HUES6 (cell line): ENCODE data around the gene KRT37.
"Not testable (repeated sequence)": the region's sequence is repeated elsewhere in the genome, so short reads cannot be mapped to it uniquely, and the experiment has no call there.

Experiments used
- H3K27ac ChIP-seq: 2 replicates; pipeline ENCODE4 v1.7.0; 2013; ENCODE audit warnings: low read depth, mild to moderate bottlenecking, low read length, inconsistent platforms
- H3K27me3 ChIP-seq: 2 replicates; pipeline ENCODE4 v1.6.1; 2013; ENCODE audit warnings: low read length; ENCODE audit not compliant: control insufficient read depth, insufficient read depth
- H3K36me3 ChIP-seq: 2 replicates; pipeline ENCODE4 v1.6.1; 2013; ENCODE audit warnings: low read length; ENCODE audit not compliant: control insufficient read depth, insufficient read depth
- H3K4me1 ChIP-seq: 2 replicates; pipeline ENCODE4 v1.6.1; 2013; ENCODE audit warnings: low read length; ENCODE audit not compliant: control insufficient read depth, insufficient read depth
- H3K4me3 ChIP-seq: 2 replicates; pipeline ENCODE4 v1.5.1; 2013; ENCODE audit warnings: low read depth, low read length
- H3K9ac ChIP-seq: one replicate; pipeline ENCODE4 v1.6.1; 2013; ENCODE audit warnings: mild to moderate bottlenecking, low read length
- H3K9me3 ChIP-seq: 2 replicates; pipeline ENCODE4 v1.6.1; 2013; ENCODE audit warnings: low read depth, low read length; ENCODE audit not compliant: control insufficient read depth, insufficient read depth

The KRT37 gene

DNA sequence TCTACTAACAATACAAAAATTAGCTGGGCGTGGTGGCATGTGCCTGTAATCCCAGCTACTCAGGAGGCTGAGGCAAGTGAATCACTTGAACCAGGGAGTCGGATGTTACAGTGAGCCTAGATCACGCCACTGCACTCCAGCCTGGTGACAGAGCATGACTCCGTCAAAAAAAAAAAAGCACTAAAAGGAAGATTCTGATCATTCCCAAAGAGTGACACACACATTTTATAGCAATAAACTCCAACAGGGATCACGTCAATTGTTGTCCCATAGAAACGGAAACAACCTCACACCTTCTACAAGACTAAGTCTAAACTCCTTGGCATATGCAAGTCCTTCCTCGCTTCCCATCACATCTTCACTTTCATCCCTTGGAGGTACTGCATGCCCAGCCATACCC, 44.3 kb downstream of the KRT37 start:
- not testable (repeated sequence) for H3K9me3 ChIP-seq, H3K4me3 ChIP-seq

DNA sequence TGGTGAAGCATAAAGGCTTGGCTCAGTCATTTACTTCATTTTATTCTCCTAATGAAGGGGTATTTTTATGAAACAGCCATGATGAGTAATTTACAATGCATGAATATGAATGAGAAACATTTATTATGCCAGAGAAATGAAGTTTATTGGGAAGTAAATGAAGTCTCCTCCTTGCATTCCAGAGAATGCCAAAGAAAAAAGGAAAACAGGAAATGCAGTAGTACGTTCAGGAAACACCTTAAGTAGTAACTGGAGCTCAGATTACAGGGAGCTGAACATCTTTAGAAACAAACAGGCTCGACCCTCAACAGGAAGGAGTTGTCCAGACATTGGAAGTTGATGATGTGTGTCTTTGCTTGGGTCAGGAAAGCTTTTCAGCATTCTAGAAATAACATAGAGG, 46.8 kb downstream of the KRT37 start:
- H3K27ac ChIP-seq = no peak overlapping the region
- no peaks in the 10 kb centered on the region; the same call in 1 of the 2 replicates for H3K27me3 ChIP-seq
- H3K4me1 ChIP-seq = peaks cover 6% of the 10 kb centered on the region; the same call in 1 of the 2 replicates
- H3K9ac ChIP-seq = no peak overlapping the region
- no peaks in the 10 kb centered on the region for H3K36me3 ChIP-seq
- no peaks in the 10 kb centered on the region for H3K9me3 ChIP-seq
- no peak overlapping the region for H3K4me3 ChIP-seq

More for the DNA sequence above, 44.3 kb downstream of the KRT37 start:
- H3K27ac ChIP-seq, H3K27me3 ChIP-seq, H3K4me1 ChIP-seq, H3K9ac ChIP-seq, H3K36me3 ChIP-seq: not testable (repeated sequence)
